ENCODE results near the gene TEAD1.

The TEAD1 gene

DNA sequence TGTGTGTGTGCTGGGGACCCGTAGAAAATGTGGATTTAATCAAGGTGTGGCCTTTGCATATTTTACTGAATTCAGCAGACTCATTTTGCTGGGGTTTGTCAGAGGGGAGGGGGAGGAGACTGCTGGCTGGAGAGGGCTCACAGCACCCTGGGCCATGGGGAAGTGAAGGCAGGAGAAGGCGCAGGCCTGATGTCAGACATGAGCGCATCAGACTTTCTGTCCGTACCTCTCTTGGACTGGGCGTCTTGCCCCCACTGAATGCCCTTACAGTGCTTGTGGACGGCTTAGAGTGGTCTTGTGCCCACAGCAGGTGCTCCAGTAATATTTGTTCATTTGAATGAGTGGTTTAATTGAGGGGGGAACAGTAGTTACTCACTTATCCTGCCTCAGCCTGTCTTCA, 75.2 kb downstream of the TEAD1 start:
- no peaks in the 10 kb centered on the region for H3K79me2 ChIP-seq (ENCODE audit: control insufficient read depth, low read length)
- no peaks in the 10 kb centered on the region for H4K20me1 ChIP-seq (ENCODE audit: control insufficient read depth, insufficient read depth, low read depth, low read length)

DNA sequence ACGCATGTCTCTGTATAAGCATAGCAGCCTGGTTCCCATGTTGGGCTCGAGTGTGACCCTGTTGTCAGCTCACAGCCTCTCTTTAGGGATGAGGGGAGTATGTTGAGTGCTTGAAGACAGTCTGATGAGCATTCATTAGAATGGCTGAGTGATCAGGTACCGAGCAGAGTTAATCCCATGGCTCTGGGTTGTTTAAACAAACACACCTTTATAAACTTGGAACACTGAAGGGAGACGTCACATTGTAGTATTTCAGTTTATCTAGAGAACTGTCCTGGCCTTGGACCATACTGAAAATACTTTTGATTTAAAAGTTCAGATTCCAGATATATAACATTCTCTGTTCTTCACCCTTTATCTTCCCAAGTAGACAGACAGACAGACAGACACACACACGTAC, 76.0 kb downstream of the TEAD1 start:
- no peaks in the 10 kb centered on the region for H3K79me2 ChIP-seq (ENCODE audit: control insufficient read depth, low read length)
- H3K36me3 ChIP-seq (ENCODE audit: control insufficient read depth, low read length), result no peaks in the 10 kb centered on the region
- no peaks in the 10 kb centered on the region for H3K9me3 ChIP-seq (ENCODE audit: control insufficient read depth, insufficient read depth, low read length)
- no peaks in the 10 kb centered on the region for H4K20me1 ChIP-seq (ENCODE audit: control insufficient read depth, insufficient read depth, low read depth, low read length)
- no peak for TF ChIP-seq EZH2phosphoT487 (IDR thresholded peaks at IDR 0.05; ENCODE audit: borderline replicate concordance, low read length)
- TF ChIP-seq, protein P1, sequence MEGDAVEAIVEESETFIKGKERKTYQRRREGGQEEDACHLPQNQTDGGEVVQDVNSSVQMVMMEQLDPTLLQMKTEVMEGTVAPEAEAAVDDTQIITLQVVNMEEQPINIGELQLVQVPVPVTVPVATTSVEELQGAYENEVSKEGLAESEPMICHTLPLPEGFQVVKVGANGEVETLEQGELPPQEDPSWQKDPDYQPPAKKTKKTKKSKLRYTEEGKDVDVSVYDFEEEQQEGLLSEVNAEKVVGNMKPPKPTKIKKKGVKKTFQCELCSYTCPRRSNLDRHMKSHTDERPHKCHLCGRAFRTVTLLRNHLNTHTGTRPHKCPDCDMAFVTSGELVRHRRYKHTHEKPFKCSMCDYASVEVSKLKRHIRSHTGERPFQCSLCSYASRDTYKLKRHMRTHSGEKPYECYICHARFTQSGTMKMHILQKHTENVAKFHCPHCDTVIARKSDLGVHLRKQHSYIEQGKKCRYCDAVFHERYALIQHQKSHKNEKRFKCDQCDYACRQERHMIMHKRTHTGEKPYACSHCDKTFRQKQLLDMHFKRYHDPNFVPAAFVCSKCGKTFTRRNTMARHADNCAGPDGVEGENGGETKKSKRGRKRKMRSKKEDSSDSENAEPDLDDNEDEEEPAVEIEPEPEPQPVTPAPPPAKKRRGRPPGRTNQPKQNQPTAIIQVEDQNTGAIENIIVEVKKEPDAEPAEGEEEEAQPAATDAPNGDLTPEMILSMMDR (IDR thresholded peaks at IDR 0.05; ENCODE audit: low read depth, low read length, poor library complexity, severe bottlenecking), result no peak
- no peaks in the 10 kb centered on the region for H3F3A ChIP-seq (ENCODE audit: control insufficient read depth, insufficient read depth)
- H3K4me2 ChIP-seq (ENCODE audit: low read length), result no peak overlapping the region
- no peak overlapping the region for H3K27ac ChIP-seq (ENCODE audit: low read depth, low read length)
- no peak overlapping the region for H3K4me3 ChIP-seq (ENCODE audit: low read length)
- no peaks in the 10 kb centered on the region for H3K4me1 ChIP-seq (ENCODE audit: control insufficient read depth, low read length)
- no peaks in the 10 kb centered on the region for H3K9me2 ChIP-seq (replicated peaks; ENCODE audit: control insufficient read depth, low read length)
- H3K27me3 ChIP-seq (ENCODE audit: control insufficient read depth, low read length), result no peaks in the 10 kb centered on the region

More for the DNA sequence above, 75.2 kb downstream of the TEAD1 start:
- Histone ChIP-seq H3K4me3 (ENCODE audit: low read length) (no peak overlapping the region), H3K4me1 (ENCODE audit: control insufficient read depth, low read length) (no peaks in the 10 kb centered on the region), H3K27ac (ENCODE audit: low read depth, low read length) (no peak overlapping the region), H3K27me3 (ENCODE audit: control insufficient read depth, low read length) (no peaks in the 10 kb centered on the region), H3K9me3 (ENCODE audit: control insufficient read depth, insufficient read depth, low read length) (no peaks in the 10 kb centered on the region), H3K4me2 (ENCODE audit: low read length) (no peak overlapping the region), H3F3A (ENCODE audit: control insufficient read depth, insufficient read depth) (no peaks in the 10 kb centered on the region), H3K36me3 (ENCODE audit: control insufficient read depth, low read length) (no peaks in the 10 kb centered on the region), H3K9me2 (replicated peaks; ENCODE audit: control insufficient read depth, low read length) (no peaks in the 10 kb centered on the region)
- TF ChIP-seq, protein P1 (IDR thresholded peaks at IDR 0.05; ENCODE audit: low read depth, low read length, poor library complexity, severe bottlenecking), result no peak
- no peak for TF ChIP-seq EZH2phosphoT487 (IDR thresholded peaks at IDR 0.05; ENCODE audit: borderline replicate concordance, low read length)

DNA sequence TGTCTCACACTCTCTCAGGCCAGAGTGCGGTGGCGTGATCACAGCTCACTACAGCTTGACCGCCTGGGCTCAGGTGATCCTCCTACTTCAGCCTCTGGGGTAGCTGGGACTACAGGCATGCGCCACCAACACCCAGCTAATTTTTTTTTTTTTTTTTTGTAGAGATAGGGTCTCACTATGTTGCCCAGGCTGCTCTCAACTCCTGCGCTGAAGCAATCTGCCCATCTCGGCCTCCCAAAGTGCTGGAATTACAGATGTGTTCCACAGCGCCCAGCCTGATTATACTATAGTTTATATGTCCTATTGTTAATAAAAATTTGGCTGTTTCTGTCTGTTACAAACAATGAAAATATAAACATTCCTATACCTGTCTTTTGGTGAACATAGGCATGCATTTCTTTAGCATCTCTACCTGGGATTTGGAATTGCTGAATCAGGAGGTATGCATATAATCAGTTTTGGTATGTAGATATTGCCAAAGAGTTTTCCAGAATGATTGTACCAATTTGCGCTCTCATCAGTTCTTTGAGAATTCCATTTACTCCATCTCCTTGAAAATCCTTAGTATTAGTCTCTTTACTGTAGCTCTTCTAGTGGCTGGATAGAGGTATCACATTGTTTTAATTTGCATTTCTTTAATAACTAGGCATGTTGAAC, 78.8 kb downstream of the TEAD1 start:
- no peak for TF ChIP-seq EZH2phosphoT487 (IDR thresholded peaks at IDR 0.05; ENCODE audit: borderline replicate concordance, low read length)
- TF ChIP-seq, protein P1 (IDR thresholded peaks at IDR 0.05; ENCODE audit: low read depth, low read length, poor library complexity, severe bottlenecking), result no peak
- Histone ChIP-seq H3F3A (ENCODE audit: control insufficient read depth, insufficient read depth) (no peaks in the 10 kb centered on the region), H3K27ac (ENCODE audit: low read depth, low read length) (no peak overlapping the region), H3K27me3 (ENCODE audit: control insufficient read depth, low read length) (no peaks in the 10 kb centered on the region), H3K4me1 (ENCODE audit: control insufficient read depth, low read length) (no peaks in the 10 kb centered on the region), H4K20me1 (ENCODE audit: control insufficient read depth, insufficient read depth, low read depth, low read length) (no peaks in the 10 kb centered on the region), H3K4me2 (ENCODE audit: low read length) (no peak overlapping the region), H3K9me2 (replicated peaks; ENCODE audit: control insufficient read depth, low read length) (no peaks in the 10 kb centered on the region), H3K9me3 (ENCODE audit: control insufficient read depth, insufficient read depth, low read length) (no peaks in the 10 kb centered on the region), H3K4me3 (ENCODE audit: low read length) (no peak overlapping the region), H3K36me3 (ENCODE audit: control insufficient read depth, low read length) (no peaks in the 10 kb centered on the region), H3K79me2 (ENCODE audit: control insufficient read depth, low read length) (no peaks in the 10 kb centered on the region)
